Lung microvascular endothelial cell (primary cell): ENCODE measurements around the gene MOCS2. TPM values are rescaled to one million over a fixed set of nuclear protein-coding genes. Genes with fewer than 3 reads are reported as not detected.

Experiments
- DNase-seq, 2 donors: peaks; one replicate each; pipeline versions ENCODE4 v3.0.0 to v3.0.0-alpha.2; 2010; ENCODE audit warnings: low read depth in 2 of 2
- total RNA-seq: library from RNA; depleted of rRNA; stranded (reverse); fragments of >200 nt; gene quantifications from 2 replicates; pipeline ENCODE4 v1.2.1, GENCODE V29; 2014

Gene MOCS2
- total RNA-seq, 1 donor from 2014 or later: 15.5 TPM

DNA sequence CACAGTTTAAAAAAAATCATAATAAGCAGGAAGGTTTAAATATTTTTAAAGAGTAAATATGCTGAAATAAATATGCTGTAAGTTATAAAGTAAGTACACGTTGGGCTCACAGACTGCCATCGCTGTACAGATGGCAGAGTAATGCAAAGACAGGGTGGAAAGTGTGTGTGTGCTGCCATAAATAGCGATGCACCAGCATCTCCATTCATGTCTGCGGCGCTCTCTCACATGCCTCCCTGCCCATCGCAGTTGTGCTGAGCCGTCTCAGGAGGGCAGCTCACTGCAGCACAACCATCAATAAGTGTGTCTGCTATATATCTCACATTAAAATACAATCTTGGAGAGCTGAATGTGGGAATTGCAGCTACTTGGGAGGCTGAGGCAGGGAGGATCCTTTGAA lies 14.3 kb downstream of the MOCS2 start:
- DNase-seq: no peak

DNA sequence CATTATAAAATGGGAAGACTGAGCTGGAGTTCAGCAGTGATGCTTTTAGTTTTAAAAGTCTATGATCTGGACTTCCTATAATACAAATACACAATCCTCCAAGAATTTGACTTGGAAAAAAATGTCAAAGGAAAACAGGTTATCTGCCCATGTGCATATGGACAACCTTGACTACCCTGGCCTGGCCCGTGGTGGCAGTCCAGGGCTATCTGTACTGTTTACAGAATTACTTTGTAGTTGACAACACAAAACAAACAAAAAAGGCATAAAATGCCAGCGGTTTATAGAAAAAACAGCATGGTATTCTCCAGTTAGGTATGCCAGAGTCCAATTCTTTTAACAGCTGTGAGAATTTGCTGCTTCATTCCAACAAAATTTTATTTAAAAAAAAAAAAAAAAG lies 17.3 kb downstream of the MOCS2 start:
- DNase-seq: no peak

DNA sequence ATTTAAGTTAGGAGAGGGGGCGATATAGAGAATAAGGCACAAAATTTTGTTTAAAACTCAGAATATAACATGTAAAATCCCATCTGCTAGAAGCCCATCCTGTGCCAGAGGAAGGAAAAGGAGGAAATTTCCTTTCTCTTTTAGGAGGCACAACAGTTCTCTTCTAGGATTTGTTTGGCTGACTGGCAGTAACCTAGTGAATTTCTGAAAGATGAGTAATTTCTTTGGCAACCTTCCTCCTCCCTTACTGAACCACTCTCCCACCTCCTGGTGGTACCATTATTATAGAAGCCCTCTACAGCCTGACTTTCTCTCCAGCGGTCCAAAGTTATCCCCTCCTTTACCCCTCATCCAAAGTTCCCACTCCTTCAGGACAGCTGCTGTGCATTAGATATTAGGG lies 18.3 kb downstream of the MOCS2 start:
- DNase-seq: peak; percentile 42 to 51

DNA sequence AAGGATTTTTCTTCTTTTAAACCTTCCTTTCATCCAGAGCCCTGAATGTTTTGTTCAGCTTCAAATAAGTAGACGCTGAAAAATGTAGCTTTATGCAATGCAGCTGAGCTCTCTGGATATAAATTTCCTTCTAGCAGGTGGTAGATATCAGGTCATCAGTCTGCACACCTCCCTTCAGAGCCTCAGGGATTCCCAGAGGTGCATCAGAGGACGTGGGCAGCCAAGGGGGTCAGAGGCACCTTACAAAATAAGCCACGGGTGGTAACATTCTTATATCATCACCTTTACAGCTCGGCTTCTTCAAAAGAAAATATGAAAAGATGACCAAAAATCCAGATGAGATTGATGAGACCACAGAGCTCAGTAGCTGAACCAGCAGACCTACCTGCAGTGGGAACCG lies 19.3 kb downstream of the MOCS2 start:
- DNase-seq: no peak

DNA sequence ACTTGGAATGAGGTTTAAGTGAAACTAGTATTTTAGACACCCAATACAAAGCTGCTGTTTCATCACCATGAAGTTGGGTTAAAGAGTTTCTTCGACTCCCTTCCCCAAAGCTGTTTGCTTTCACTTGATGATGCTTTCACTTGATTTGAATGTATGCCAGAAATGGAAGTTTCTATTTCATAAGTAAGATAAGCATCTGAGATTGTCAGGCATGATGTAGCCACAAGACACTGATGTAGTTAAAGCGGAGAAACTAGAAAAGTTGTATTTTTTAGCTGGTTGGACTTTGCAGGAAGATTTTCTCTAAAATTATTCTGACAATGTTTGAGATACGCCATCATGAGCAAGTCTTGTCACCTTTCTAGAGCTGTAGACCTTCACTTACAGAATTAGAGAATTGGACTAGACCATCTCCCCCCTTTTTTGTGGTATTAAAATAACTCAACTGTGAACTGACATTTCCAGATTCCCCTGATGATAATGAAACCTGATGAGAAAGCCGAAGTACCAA lies 20.0 kb downstream of the MOCS2 start:
- DNase-seq: peak in 1 of 2 donors; percentile 14

DNA sequence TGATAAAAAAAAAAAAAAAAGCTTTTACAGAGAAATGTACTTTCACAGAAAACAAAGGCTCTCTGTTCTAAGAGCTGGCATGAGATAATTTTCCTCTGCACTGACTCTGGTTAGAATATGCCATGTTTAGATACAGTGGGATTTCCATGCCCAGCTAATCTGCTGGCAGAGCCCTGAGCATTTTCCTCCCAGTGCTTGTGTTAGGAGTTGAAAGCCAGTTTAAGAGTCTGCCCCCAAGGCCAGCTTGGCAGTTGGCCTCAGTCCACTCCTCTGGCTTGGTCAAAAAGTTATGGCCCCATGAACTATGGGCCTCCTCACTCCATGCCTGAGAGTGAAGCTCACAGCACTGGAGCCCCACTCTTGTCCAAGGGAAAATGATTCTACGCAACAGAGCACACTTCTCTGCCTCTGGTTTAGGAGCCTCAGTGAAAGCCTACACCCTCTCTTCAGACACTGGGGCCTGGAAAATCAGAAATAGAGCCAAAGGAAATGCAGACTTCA lies 21.9 kb downstream of the MOCS2 start:
- no peak for DNase-seq

DNA sequence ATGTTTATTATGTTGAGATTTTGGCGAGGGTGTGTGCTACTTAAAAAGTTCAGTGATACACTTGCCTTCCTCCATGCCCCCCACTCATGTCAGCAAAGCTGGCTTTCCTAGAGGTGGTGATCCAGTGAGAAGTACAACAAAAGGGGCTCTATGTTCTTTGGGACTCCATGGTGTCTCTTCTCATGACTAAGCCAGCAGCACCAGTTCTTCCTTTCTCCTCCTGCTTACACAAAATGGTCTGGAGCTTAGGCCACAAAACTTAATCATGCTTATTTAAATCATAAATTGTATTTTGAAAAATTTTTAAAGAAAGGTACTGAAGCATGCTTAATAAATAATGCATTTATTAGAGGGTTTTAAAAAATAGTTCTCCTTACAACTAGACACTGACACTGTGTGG lies 22.4 kb downstream of the MOCS2 start:
- DNase-seq: no peak

DNA sequence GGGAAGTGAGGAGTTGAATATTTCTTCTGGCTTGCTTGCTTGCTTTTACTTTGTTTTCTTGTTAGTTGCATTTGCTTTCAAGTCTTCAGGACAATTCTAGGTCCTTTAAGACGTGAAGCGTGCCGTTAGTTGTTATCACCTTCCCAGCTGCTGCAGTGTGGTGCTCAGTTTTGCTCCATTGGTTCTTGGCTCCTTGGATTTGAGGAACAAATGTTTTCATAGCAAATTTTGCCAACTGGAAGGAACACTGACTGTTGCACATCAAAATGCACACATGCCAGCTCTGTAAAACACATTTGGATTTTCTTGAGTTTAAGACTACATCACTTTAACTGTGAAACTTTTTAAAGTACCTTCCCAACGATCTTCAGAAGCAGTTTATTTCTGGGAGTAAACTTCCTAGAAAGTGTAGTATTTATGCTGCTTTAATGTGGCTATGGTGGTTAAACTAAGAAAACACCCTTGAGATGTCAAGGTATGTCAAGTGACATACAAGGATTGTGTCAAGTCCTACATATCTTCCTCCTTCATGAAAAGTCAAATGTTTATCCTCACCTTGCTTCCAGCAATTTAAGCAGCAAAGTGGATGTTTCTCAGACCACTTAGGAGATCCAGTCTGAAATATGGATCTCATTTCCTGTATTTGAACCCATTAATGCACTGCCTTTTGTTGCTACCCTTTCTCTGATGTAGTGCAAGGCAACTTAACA lies 24.9 kb downstream of the MOCS2 start:
- DNase-seq: no peak

DNA sequence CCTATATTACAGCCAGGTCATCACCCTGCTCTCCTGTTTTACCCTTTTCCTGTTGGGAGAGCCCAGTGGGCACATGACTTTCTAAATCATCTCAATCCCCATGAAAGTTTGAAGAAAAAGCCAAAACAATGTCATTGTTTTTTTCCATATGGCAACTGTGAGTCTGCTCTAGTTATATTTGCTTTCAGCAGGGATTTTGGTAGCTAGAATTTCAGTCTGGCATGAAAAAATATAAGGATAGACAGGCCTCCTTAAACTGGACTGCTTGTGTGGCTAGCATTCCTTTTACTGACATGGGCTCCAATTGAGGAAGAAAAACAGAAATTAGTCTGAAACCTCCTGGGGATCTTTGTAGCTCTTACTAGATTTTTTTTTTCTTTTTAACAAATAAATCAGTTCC lies 25.6 kb downstream of the MOCS2 start:
- no peak for DNase-seq

DNA sequence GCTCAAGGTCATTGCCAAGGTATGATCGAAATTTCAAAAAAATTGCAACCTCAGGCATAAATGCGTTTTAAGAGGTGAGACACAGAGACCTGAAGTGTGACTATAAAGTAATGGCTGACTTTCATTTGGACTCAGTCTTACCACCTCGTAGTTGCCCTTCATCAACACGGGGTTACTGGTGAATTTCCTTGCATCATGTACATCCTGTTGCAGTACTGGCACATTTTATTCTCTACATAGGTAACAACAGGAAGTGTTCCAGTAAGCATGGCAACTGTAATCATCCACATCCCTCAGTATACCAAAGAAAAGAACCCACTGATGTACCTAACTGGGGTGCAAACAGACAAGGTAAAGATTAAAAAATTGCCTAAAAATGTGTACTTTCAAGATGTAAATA lies 29.3 kb downstream of the MOCS2 start:
- peak; percentile 15 to 40 for DNase-seq

DNA sequence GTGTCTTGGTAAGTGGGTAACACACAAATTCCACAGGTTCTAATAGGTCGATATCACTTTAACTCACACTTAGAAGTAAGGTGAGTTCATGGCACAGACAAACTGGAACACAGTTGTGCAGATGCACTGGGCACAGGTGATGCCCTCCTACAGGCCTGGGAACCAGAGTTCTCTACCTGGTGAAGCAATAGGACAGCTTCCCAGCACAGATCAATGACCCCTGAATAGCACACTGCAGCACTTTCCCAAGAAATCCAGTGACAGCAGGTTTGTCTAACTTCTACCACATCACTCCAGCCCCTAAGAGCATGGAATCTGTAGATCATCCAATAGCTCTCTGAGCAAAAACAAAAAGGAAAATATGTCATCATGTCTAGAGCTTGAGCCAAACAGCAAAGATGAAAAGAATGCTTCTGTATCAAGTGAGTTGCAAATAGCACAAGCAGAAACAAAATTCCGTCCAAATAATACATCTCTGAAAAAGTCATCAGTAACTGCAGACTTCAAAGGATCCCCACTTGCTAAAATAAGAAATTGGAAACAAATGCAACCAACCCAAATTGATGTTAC lies 33.5 kb downstream of the MOCS2 start:
- DNase-seq: no peak

DNA sequence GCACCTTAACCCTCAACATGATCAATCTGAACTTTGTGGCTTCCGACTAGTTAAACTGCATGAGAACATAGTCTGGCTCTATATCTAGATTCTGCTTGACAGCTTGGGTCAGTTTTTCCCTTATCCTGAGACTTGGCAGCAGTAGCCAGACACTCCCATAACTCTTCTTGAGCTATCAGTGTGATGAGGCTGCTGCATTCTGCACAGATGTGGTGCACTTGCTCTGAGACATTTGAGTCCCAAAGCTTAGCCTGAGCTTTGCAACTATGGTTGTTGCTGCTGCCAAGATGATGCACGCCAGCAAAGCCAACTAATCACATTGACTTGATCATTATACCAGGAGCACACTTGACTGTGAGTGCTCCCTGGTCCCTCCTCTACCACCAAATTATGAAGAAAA lies 36.2 kb downstream of the MOCS2 start:
- DNase-seq: no peak

DNA sequence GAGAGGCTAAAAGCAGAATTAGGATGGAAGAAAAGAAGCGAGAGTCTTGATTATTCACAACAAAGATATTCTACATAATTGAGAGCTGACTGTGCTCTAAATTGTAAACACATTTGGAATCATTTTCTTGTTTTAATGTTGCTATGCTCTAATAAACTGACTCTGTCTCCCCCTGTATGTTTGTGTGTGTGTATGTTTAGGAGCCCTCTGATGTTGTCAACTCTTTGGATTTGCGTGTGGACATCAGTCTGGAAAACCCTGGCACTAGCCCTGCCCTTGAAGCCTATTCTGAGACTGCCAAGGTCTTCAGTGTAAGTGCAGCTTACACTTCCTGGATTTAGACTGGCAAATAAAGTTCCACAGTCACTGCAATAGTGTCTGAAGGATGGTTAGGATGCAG lies 37.8 kb downstream of the MOCS2 start:
- no peak for DNase-seq

DNA sequence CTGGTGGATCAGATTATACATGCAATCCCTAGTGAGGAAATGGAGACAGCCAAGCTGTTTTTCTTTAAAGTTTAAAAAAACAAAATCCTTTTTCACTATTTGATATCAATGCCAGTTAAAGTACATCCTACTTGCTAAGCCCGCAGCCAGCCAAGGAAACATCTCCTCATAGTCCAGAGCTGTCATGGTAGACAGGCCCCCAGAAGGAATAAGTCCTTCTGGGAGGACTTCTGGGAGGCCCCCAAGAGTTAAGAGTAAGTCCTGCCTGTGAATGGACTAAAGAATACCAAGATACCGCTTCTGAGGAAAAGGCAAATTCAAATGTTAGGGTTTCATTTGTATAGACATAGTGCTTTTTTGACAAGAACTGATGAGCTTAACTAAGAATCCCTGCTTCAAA lies 38.3 kb downstream of the MOCS2 start:
- no peak for DNase-seq

DNA sequence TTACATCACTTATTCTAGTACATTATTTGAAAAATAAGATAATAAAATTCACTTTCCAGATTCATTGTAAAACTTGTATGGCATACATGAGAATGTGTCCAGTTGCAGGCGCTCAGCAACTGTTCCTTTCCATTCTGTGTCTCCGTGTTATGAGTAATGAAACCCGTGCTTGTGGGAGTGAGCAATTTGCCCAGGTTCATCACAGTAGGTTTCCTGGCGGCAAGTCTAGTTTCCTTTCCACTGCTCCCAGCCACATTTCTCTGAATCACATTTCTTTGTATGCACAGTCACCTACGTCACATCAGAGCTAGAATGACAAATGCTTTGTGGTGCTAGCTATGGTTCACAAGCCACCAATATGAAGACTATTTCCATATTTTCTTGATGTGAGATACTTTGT lies 39.9 kb downstream of the MOCS2 start:
- peak; percentile 97 to 99 for DNase-seq

DNA sequence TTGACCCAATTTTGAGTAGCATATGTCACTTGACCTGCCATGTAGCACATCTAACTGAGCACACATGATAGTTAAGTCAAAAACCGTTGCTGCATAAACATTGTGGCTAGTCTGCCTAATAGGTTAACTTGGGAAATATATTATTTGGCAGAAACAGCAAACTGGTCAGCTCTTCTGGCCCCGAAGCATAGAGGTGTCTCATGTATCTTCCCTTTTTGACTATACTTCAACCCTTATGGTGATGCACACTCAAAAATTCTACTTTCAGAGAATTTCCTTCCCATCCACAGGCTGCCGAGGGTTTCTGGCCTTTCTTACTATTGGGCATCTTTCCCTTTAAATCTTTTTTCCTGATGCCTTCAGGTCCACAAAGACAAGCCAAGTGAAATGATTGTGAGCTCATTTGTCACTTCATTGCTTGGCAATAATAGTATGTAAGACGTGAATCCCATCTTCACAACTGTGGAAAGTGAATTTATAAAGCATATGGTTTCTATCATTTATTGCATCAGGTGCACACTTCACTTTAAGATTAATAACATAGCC lies 41.2 kb downstream of the MOCS2 start:
- no peak for DNase-seq

DNA sequence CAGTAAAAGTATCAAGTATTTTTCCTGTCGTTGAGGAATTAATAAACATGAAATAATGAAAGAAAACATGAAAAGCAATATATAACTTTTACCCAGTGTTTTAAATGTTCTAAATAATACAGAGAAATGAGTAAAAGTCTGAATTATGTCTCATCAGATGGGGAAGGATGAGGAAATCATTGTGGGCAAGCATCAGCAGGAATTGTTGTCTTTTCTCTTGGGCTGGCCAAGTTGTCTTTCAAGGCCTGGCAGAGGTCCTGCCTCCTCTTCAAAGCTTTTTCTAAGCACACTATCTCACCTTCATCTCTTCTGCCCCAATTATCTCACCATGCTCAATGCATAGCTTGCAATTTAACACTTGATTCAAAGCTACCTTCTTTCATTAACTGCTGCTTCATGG lies 41.9 kb downstream of the MOCS2 start:
- DNase-seq: peak in 1 of 2 donors; percentile 10

DNA sequence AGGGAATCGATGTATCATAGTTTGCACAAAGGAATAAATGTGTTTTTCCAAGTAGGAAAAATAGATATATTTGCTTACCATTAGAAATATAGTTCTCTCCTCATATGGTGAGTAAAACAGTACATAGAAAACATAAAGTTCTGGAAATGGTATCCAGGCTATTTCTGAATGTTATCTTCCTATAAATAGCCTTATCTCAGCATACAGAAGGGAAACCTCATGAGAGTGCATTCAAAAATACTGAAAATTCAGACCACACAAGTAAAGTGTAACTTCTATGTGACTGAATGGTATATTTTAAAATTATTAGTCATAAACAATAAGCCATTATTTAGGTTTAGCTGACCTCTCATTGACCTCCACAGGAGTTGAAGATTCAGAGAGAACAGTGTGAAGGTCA lies 43.5 kb downstream of the MOCS2 start:
- DNase-seq: no peak

DNA sequence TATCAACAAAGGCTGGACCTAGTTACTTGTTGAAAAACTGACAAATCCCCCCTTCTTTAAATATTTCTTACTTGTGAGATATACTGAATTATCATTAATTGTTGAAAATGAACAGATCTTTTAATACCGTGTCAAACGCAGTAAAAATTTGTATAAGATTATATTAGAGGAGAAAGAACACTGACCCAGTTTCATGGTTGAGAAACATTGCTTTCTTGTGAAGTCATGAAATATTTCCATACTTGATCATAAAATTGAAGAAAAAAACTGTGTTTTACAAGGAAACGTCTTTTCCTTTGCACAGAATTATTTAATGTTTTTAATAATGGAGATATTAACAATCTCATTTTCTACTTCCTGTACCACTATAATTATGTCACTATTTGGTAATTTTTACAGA lies 45.8 kb downstream of the MOCS2 start:
- no peak for DNase-seq

DNA sequence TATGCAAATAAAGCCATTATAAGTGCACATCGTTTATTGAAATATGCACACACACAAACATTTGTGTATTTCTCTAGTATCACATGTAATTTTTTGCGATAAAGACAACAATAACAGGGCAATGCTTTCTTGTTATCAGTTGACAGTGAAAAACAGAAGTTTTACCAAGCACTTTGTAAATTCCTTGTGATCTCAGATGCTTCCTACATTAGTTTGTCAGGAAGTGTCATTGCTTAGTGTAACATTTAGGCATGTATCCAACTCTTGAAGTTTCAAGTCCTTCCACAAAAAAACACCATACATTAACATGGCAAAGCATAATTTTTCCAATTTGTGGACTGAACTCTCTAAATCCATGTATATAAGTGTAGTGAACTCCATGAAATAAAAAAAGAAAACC lies 46.4 kb downstream of the MOCS2 start:
- peak in 1 of 2 donors; percentile 88 for DNase-seq

DNA sequence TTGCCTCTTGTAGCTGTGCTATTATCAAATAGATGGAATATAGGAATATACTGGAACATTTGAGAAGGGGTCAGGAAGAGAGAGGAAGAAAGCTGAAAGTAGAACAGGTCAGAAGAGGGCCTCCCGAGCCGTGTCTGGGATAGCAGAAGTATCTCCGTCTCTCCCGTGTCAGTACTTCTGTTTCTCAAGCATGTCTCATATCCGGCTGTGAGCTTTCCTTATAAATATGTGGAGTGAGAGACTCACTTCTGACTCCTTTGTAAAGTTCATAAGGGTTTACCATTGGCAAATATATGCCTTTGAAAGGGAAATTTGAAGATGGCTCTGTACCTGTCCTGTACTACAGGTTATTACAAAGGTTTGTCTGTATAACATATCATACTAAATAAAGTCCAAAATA lies 50.3 kb downstream of the MOCS2 start:
- peak in 1 of 2 donors; percentile 71 for DNase-seq

DNA sequence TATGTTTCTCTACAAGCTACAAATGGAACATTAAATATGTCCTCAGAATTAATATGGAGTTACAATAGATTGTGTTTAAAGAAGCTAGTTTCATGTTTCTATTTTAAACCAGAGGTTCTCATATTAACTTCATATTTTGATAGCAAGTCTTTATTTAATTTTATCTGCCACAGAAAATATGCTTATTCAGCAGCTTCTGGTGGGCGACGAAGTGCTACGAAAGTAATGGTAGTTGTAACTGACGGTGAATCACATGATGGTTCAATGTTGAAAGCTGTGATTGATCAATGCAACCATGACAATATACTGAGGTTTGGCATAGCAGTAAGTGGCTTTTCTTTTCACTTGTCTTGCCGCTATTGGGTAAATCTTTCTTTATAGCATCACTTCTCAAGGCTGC lies 54.2 kb downstream of the MOCS2 start:
- no peak for DNase-seq

DNA sequence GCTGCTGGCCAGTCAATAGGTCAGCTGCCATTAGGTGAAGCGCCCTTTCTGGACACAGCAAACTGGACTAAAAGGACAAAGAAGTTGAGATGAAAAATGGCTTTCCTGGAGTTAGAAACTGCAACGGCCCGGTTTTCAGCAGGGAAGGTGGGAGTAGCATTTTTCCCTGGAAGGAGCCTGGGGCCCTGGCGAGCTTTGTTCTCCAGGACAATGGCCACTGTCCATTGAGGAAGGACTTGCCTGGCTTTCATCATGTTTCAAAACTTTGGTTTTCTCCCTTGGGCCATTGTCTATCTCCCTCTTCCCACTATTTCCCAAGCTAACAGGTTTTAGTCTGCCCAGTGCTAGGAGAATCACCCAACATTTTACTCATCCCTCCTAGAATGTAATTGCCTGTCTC lies 56.2 kb downstream of the MOCS2 start:
- DNase-seq: no peak
